CD4-positive, alpha-beta T cell treated with Interleukin-17A for 4 hours (primary cell): ENCODE results near the gene CYSTM1.
"Not testable (repeated sequence)": the region's sequence is repeated elsewhere in the genome, so short reads cannot be mapped to it uniquely, and the experiment has no call there.

Experiments used
- DNase-seq: peaks from one replicate; pipeline ENCODE4 v3.0.0-alpha.2; 2020; ENCODE audit warnings: mixed read lengths

Gene CYSTM1

DNA sequence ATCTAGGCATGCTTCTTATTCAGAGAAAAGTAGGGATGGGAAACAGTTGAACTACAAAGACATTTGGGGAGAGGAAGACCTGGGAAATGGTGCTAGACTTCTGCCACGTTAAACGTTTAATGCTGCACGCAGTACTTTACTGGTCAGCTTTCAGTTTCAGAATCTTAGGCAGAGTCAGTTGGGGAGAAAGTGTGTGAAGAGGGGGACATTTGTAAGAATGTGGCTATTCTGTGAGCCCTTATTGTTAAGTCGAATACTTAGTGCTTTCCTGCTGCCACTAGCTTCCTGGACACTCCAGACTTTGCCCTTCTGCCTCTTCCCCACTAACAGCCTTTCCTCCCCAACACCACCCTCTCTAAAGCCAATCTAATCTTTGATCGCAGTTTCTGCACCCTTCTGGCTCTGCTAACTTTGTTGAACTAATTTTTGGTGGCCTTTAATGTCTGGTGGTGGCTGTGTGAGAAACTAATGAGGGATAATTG lies 6.1 kb downstream of the CYSTM1 start:
- DNase-seq: no peak

GRCh38 chr5:140181525-140181924 lies 6.5 kb downstream of the CYSTM1 start:
- DNase-seq: no peak

GRCh38 chr5:140182075-140182711 lies 7.2 kb downstream of the CYSTM1 start:
- no peak for DNase-seq

- no peak for DNase-seq
Measured at GRCh38 chr5:140182803-140183367, 7.9 kb downstream of the CYSTM1 start.

GRCh38 chr5:140185409-140185808 lies 10.4 kb downstream of the CYSTM1 start:
- DNase-seq: no peak

DNA sequence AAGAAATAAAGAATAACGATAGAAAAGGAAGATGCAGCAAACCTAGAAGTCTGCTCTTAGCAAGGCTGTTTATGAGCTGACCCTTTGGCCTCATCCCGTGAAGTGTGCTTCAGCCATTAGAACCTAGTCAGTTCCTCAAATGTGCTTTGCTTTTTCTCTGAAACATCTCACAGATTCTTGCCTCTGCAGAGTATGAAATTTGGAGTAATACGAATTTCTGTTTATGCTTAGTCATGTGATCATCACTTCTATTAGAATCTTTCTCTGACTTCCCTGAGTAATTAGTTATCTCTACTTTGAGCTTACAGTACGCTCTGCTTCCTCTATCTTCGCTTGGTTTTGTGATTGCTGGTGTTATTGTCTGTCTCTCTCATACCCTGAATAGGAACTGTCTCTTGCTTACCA lies 11.3 kb downstream of the CYSTM1 start:
- no peak for DNase-seq

DNA sequence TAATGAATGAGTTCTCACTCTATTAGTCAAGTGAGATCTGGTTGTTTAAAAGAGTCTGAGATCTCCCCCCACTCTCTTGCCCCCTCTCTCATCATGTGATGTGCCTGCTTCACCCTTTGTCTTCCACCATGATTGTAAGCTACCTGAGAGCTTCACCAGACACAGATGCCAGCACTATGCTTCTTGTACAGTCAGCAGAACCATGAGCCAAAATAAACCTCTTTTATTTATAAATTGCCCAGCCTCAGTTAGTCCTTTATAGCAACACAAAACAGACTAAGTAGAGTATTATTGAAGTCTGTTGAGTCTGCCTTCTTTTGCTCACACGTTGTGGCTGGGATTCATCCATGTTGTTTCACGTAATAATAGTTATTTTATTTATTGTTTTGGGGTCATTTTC lies 14.3 kb downstream of the CYSTM1 start:
- DNase-seq: no peak

DNA sequence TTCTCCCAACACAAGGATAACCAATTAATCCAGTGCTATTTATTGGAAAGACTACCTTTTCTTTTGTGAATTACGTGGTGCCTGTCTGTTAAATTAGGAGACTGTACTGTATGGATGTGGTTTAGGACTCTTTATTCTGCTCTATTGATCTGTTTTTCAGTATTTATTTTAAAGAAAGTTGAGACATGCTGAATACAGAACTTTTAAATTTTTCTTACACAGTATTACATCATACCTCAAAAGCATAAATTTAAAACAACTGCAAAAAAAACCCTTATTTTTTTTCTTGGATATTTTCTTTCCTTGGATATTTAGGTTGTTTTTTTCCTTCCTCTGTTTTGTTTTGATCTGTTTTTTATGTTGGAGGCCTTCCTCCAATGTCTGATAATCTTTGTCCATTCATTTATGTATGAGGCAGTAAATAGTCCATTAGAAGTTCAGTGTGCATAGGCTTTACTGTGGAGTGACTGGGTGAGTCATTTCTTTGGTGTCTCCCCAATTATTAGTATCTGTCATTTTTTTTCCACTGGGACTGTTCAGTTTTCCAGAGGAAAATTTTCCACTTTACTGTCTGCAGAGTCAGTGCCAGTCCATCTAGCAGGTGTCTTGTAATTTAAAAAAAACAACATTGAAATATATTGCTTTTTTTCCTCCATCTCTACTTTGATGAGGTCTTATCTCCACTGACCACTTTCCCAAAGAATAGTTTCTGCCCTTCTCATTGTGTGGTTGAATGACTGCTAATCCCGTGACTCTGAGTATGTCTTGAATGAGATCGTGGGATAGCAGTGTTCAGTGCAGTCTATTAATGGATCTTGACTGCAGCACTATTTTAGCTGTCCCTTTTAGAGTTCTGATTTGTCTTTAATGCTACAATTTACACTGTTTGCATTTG lies 15.2 kb downstream of the CYSTM1 start:
- no peak for DNase-seq

GRCh38 chr5:140190872-140191218 lies 15.9 kb downstream of the CYSTM1 start:
- no peak for DNase-seq

GRCh38 chr5:140192715-140193430 lies 17.9 kb downstream of the CYSTM1 start:
- no peak for DNase-seq

DNA sequence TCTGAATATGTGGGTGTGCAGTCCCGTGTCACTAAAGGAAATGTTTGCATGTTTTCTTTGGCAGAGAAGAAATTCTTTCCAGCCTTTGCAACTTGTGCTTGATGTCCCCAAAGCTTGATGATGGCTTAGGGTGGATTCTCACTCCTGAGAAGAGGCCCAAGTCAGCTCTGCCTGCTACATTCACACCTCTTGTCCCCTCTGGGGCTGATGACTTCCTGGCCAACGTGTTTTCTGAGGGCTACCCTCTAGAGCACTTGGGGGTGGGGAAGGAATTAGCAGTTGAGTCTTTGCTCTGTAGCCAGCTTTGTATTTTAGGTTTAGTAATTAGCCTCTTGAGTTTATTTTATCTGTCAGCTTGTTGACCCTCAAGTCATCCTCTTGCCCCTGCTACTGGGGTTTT lies 19.7 kb downstream of the CYSTM1 start:
- no peak for DNase-seq

GRCh38 chr5:140196115-140196814 lies 21.3 kb downstream of the CYSTM1 start:
- DNase-seq: no peak

DNA sequence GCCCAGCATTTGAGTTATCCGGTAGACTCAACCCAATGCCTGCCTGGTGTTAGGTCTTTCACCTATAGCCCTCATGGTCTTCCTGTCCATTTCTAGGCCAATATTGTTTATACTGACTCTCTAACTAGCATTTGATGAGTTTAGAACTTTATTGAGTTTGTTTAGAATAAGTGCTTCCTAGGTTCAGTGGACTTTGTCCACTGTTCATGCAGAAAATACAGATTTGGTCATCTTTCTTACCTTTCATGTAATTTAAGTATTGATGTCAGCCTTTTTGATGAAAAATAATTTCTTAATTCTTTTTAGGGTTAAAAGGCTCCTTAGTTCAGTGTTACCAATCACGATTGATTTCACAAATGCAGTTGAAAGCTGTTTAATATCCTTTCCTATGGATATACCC lies 22.0 kb downstream of the CYSTM1 start:
- no peak for DNase-seq

DNA sequence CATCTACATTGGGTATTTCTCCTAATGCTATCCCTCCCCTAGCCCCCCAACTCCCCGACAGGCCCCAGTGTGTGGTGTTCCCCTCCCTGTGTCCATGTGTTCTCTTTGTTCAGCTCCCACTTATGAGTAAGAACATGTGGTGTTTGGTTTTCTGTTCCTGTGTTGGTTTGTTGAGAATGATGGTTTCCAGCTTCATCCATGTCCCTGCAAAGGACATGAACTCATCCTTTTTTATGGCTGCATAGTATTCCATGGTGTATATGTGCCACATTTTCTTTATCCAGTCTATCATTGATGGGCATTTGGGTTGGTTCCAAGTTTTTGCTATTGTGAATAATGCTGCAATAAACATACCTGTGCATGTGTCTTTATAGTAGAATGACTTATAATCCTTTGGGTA lies 23.9 kb downstream of the CYSTM1 start:
- DNase-seq: not testable (repeated sequence)

- DNase-seq: no peak
Measured at GRCh38 chr5:140202078-140202477, 27.1 kb downstream of the CYSTM1 start.

DNA sequence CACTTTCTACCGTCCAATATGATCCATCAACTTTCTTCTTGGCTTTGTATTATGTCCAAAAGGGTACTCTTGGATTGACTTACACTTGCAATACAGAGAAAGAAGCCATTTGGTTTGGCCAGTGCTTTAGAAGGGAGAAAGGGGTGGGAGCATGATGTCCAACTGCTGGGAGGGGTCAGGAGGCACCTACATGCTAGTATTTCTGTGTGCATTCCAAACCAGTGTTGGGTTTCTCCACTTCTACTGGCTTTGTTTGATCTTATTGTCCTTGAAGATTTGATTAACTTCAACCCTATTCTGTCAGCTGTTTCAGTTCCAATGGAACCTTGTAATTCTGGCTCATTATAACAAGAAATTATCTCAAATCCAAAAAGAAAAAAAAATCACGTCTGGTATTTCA lies 27.6 kb downstream of the CYSTM1 start:
- no peak for DNase-seq

- no peak for DNase-seq
Measured at GRCh38 chr5:140205216-140205615, 30.2 kb downstream of the CYSTM1 start.

- DNase-seq: no peak
Measured at GRCh38 chr5:140205952-140206351, 31.0 kb downstream of the CYSTM1 start.

DNA sequence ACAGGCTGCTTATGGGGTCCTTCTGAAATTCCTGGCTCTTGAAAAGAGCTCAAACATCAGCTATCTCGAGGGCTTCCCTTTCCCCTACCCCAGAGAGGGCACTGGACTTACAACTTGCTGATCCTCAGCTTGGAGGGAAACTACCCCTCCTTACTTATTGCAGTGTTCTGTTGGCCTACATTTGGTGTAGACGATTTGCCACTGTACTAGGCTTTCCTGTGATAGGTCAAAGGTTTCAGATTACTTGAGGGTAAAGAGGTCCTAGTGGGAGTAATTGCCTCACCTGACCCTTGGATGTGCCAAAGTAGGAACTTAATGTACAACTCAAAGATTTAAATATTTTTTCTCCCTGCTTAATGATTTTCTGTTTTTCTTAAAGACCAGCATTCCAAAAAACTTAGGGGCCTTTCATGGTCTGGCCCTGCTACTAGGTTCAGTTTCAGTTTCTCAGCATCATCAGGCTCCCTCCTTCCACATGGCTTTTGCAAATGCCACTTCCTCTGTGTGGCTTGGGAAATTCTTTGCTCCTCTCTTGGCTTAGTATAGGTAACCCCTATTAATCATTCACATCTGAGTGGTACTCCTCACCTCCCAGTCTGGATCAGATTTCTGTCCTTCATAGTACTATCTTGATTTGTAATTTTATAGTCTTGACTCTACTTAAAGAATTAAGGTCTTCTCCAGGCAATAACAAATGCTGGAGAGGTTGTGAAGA lies 32.4 kb downstream of the CYSTM1 start:
- no peak for DNase-seq

GRCh38 chr5:140208065-140208464 lies 33.1 kb downstream of the CYSTM1 start:
- no peak for DNase-seq

GRCh38 chr5:140213370-140213983 lies 38.5 kb downstream of the CYSTM1 start:
- no peak for DNase-seq

DNA sequence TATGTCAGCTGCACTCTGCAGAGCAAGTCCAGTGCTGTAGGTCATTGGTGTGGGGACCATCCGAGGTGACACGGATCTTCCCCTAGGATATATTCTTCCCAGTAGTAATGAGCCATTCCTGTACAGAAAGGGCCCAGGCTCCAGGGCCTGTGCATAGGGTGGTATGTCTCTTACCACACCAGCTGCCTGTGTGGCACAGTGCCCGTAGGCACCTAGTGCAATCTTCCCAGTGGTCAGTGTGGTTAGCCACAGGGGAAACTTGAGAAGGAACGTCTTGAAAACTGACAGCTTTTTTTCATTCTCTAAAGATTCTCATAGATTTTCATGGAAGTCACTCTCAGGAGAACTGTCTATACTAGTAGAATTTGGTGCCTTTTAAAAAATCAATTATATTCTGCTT lies 39.8 kb downstream of the CYSTM1 start:
- DNase-seq: no peak
